Liver (tissue), 3 donors: Measurements from ENCODE around the gene TK1.

Source experiments
- EGR1 ChIP-seq, 2 donors: IDR thresholded peaks; 2 replicates each; pipeline ENCODE4 v1.6.1; 2016 to 2018; ENCODE audit warnings: antibody characterized with exemption in 2 of 2, low read depth in 2 of 2
- FOXA1 ChIP-seq: IDR thresholded peaks from 2 replicates; pipeline ENCODE4 v1.6.1; 2016; ENCODE audit warnings: antibody characterized with exemption
- GABPA ChIP-seq, 2 donors: IDR thresholded peaks in 1 of 2; conservative IDR thresholded peaks in 1 of 2; 2 replicates each; pipeline ENCODE4 v1.6.1; 2016; ENCODE audit warnings: antibody characterized with exemption in 2 of 2, mild to moderate bottlenecking in 1 of 2, moderate library complexity in 1 of 2
- HNF4A ChIP-seq, 2 donors: conservative IDR thresholded peaks; 2 replicates each; pipeline ENCODE4 v1.6.1; 2016; ENCODE audit warnings: antibody characterized with exemption in 2 of 2, mild to moderate bottlenecking in 2 of 2
- JUND ChIP-seq, 2 donors: IDR thresholded peaks; 2 replicates each; pipeline ENCODE4 v1.6.1; 2016; ENCODE audit warnings: antibody characterized with exemption in 2 of 2
- RAD21 ChIP-seq, 2 donors: IDR thresholded peaks; 2 replicates each; pipeline ENCODE4 v1.6.1; 2016; ENCODE audit warnings: antibody characterized with exemption in 2 of 2, mild to moderate bottlenecking in 2 of 2
- SP1 ChIP-seq: IDR thresholded peaks from 2 replicates; pipeline ENCODE4 v1.6.1; 2018; ENCODE audit warnings: antibody characterized with exemption, mild to moderate bottlenecking
- TAF1 ChIP-seq: conservative IDR thresholded peaks from 2 replicates; pipeline ENCODE4 v1.6.1; 2016; ENCODE audit warnings: antibody characterized with exemption, mild to moderate bottlenecking
- YY1 ChIP-seq: IDR thresholded peaks from 2 replicates; pipeline ENCODE4 v1.6.1; 2016; ENCODE audit warnings: antibody characterized with exemption, mild to moderate bottlenecking
- TF ChIP-seq, protein P1 (sequence below): IDR thresholded peaks from 2 replicates; pipeline ENCODE4 v1.6.1; 2016; ENCODE audit warnings: antibody characterized with exemption
- TF ChIP-seq, protein P2 (sequence below): fragments of 150-350 bp; IDR thresholded peaks from 2 replicates; pipeline ENCODE4 v1.5.1; 2017; ENCODE audit warnings: improper control_type of control experiment, low read depth, low read length; ENCODE audit not compliant: missing input control
- TF ChIP-seq, protein P3 (sequence below): IDR thresholded peaks from 2 replicates; pipeline ENCODE4 v1.6.1; 2016; ENCODE audit warnings: antibody characterized with exemption, mild to moderate bottlenecking
- TF ChIP-seq, protein P4 (sequence below): IDR thresholded peaks from 2 replicates; pipeline ENCODE4 v1.6.1; 2016; ENCODE audit warnings: antibody characterized with exemption
- TF ChIP-seq, protein P5 (sequence below): IDR thresholded peaks from 2 replicates; pipeline ENCODE4 v1.6.1; 2016; ENCODE audit warnings: antibody characterized with exemption
- donor health status: healthy.
- donor health status: healthy.

DNA sequence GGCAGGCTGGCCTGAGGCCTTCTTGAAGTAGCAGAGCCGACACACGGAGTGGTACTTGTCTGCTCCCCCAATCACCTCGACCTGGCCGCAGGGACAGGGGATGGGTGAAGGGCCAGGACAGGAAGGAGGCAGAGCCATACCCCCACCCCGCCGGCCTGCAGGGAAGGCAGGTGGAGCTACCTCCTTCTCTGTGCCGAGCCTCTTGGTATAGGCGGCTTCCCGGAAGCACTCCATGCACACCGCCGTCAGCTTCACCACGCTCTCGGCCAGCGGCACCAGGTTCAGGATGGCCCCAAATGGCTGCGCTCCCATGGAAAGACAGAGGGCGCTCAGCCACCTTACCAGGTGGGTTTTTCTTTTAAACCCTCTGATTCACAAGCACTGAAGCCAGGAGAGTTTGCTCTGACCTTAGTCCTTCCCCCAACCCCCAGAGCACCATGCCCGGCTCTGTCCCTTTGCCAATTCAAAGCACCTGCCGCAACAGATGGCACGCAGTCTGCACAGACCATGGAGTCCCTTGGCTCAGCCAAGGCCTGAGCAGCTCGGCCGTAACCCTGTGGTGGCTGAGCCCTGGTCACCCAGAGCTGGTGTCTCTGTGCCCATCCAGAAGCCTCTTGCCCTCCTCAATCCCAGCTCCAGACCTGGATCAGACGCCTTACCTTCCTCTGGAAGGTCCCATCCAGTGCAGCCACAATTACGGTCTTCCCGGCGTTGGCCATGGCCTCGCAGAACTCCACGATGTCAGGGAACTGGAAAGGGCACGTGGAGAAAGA is 11.8 kb downstream of the TK1 start:
- TF ChIP-seq, protein P1, sequence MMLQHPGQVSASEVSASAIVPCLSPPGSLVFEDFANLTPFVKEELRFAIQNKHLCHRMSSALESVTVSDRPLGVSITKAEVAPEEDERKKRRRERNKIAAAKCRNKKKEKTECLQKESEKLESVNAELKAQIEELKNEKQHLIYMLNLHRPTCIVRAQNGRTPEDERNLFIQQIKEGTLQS = no peak
- TF ChIP-seq, protein P2, sequence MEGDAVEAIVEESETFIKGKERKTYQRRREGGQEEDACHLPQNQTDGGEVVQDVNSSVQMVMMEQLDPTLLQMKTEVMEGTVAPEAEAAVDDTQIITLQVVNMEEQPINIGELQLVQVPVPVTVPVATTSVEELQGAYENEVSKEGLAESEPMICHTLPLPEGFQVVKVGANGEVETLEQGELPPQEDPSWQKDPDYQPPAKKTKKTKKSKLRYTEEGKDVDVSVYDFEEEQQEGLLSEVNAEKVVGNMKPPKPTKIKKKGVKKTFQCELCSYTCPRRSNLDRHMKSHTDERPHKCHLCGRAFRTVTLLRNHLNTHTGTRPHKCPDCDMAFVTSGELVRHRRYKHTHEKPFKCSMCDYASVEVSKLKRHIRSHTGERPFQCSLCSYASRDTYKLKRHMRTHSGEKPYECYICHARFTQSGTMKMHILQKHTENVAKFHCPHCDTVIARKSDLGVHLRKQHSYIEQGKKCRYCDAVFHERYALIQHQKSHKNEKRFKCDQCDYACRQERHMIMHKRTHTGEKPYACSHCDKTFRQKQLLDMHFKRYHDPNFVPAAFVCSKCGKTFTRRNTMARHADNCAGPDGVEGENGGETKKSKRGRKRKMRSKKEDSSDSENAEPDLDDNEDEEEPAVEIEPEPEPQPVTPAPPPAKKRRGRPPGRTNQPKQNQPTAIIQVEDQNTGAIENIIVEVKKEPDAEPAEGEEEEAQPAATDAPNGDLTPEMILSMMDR = peak; percentile 42
- peak in 1 of 2 donors; percentile 47 for TF ChIP-seq RAD21 (IDR thresholded peaks at IDR 0.05)
- peak; percentile 40 for TF ChIP-seq SP1
- TF ChIP-seq, protein P3, sequence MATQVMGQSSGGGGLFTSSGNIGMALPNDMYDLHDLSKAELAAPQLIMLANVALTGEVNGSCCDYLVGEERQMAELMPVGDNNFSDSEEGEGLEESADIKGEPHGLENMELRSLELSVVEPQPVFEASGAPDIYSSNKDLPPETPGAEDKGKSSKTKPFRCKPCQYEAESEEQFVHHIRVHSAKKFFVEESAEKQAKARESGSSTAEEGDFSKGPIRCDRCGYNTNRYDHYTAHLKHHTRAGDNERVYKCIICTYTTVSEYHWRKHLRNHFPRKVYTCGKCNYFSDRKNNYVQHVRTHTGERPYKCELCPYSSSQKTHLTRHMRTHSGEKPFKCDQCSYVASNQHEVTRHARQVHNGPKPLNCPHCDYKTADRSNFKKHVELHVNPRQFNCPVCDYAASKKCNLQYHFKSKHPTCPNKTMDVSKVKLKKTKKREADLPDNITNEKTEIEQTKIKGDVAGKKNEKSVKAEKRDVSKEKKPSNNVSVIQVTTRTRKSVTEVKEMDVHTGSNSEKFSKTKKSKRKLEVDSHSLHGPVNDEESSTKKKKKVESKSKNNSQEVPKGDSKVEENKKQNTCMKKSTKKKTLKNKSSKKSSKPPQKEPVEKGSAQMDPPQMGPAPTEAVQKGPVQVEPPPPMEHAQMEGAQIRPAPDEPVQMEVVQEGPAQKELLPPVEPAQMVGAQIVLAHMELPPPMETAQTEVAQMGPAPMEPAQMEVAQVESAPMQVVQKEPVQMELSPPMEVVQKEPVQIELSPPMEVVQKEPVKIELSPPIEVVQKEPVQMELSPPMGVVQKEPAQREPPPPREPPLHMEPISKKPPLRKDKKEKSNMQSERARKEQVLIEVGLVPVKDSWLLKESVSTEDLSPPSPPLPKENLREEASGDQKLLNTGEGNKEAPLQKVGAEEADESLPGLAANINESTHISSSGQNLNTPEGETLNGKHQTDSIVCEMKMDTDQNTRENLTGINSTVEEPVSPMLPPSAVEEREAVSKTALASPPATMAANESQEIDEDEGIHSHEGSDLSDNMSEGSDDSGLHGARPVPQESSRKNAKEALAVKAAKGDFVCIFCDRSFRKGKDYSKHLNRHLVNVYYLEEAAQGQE = no peak
- TF ChIP-seq, protein P4, sequence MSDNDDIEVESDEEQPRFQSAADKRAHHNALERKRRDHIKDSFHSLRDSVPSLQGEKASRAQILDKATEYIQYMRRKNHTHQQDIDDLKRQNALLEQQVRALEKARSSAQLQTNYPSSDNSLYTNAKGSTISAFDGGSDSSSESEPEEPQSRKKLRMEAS = peak; percentile 76
- TF ChIP-seq YY1 = peak; percentile 77
- peak; percentile 9 for TF ChIP-seq TAF1
- peak in 1 of 2 donors; percentile 9 for TF ChIP-seq JUND (IDR thresholded peaks at IDR 0.05)
- TF ChIP-seq HNF4A (conservative IDR thresholded peaks at IDR 0.05) = peak in 1 of 2 donors; percentile 69
- no peak for TF ChIP-seq FOXA1
- TF ChIP-seq, protein P5, sequence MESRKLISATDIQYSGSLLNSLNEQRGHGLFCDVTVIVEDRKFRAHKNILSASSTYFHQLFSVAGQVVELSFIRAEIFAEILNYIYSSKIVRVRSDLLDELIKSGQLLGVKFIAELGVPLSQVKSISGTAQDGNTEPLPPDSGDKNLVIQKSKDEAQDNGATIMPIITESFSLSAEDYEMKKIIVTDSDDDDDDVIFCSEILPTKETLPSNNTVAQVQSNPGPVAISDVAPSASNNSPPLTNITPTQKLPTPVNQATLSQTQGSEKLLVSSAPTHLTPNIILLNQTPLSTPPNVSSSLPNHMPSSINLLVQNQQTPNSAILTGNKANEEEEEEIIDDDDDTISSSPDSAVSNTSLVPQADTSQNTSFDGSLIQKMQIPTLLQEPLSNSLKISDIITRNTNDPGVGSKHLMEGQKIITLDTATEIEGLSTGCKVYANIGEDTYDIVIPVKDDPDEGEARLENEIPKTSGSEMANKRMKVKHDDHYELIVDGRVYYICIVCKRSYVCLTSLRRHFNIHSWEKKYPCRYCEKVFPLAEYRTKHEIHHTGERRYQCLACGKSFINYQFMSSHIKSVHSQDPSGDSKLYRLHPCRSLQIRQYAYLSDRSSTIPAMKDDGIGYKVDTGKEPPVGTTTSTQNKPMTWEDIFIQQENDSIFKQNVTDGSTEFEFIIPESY = no peak
- no peak for TF ChIP-seq GABPA (IDR thresholded peaks at IDR 0.05 in 1 of 2, conservative IDR thresholded peaks at IDR 0.05 in 1 of 2)
- TF ChIP-seq EGR1 (IDR thresholded peaks at IDR 0.05; ENCODE audit: low read depth in 2 of 2) = peak in 1 of 2 donors; percentile 44
